GM21786 (cell line): ENCODE data around the gene PPP6R1.

Experiments
- ATAC-seq: cut with Tn5 transposase; IDR thresholded peaks from one replicate; pipeline ENCODE4 v1.9.1; 2021; ENCODE audit not compliant: unreplicated experiment

Gene PPP6R1

GRCh38 chr19:55188625-55189024 lies 70.2 kb downstream of the PPP6R1 start:
- no peak for ATAC-seq

GRCh38 chr19:55186080-55186479 lies 72.7 kb downstream of the PPP6R1 start:
- no peak for ATAC-seq

GRCh38 chr19:55181740-55182139 lies 77.1 kb downstream of the PPP6R1 start:
- no peak for ATAC-seq
